ENCODE data around the gene RAB19.
"Not testable (repeated sequence)": the region's sequence is repeated elsewhere in the genome, so short reads cannot be mapped to it uniquely, and the experiment has no call there.

The RAB19 gene

GRCh38 chr7:140451716-140452115 is 47.9 kb downstream of the RAB19 start:
- DNase-seq = no peak
- H3F3A ChIP-seq (ENCODE audit: insufficient read depth, low read length) = no peaks in the 10 kb centered on the region
- H3K36me3 ChIP-seq (replicated peaks; ENCODE audit: insufficient read depth, low read length) = no peaks in the 10 kb centered on the region
- H3K27ac ChIP-seq (ENCODE audit: low read length) = no peak overlapping the region
- no peaks in the 10 kb centered on the region for H3K4me1 ChIP-seq (ENCODE audit: low read length)
- no peak for TF ChIP-seq EZH2 (optimal IDR thresholded peaks at IDR 0.05; ENCODE audit: low read depth, low read length)
- TF ChIP-seq CTCF (IDR thresholded peaks at IDR 0.05; ENCODE audit: low read length) = no peak
- no peak for TF ChIP-seq EZH2phosphoT487 (IDR thresholded peaks at IDR 0.05; ENCODE audit: low read length)
- no peak overlapping the region for H3K4me3 ChIP-seq (ENCODE audit: low read length)
- no peak overlapping the region for H3K4me2 ChIP-seq (ENCODE audit: low read depth, low read length)
- H3K9me3 ChIP-seq (replicated peaks; ENCODE audit: insufficient read depth, low read length) = no peaks in the 10 kb centered on the region
- no peak overlapping the region for H3K9ac ChIP-seq (ENCODE audit: low read length)
- H2AFZ ChIP-seq (ENCODE audit: low read length) = no peak overlapping the region
- no peaks in the 10 kb centered on the region for H3K79me2 ChIP-seq (ENCODE audit: low read length)
- H3K27me3 ChIP-seq (replicated peaks; ENCODE audit: insufficient read depth, low read length) = no peaks in the 10 kb centered on the region
- no peaks in the 10 kb centered on the region for H3K9me2 ChIP-seq (replicated peaks; ENCODE audit: insufficient read depth, low read length)
- no peaks in the 10 kb centered on the region for H4K20me1 ChIP-seq (ENCODE audit: insufficient read depth, low read length)

- H3K9ac ChIP-seq (ENCODE audit: low read length) = no peak overlapping the region
- H3K79me2 ChIP-seq (ENCODE audit: low read length) = no peaks in the 10 kb centered on the region
- H3K4me2 ChIP-seq (ENCODE audit: low read depth, low read length) = no peak overlapping the region
- TF ChIP-seq EZH2 (optimal IDR thresholded peaks at IDR 0.05; ENCODE audit: low read depth, low read length) (no peak), EZH2phosphoT487 (IDR thresholded peaks at IDR 0.05; ENCODE audit: low read length) (no peak), CTCF (IDR thresholded peaks at IDR 0.05; ENCODE audit: low read length) (no peak)
- H3K36me3 ChIP-seq (replicated peaks; ENCODE audit: insufficient read depth, low read length) = 0 out of 2 replicates have a peak, but pooled peaks cover 5% of the 10 kb centered on the region
- no peak overlapping the region for H2AFZ ChIP-seq (ENCODE audit: low read length)
- DNase-seq = no peak
- no peaks in the 10 kb centered on the region for H3K9me3 ChIP-seq (replicated peaks; ENCODE audit: insufficient read depth, low read length)
- H3K27me3 ChIP-seq (replicated peaks; ENCODE audit: insufficient read depth, low read length) = no peaks in the 10 kb centered on the region
- no peaks in the 10 kb centered on the region for H3F3A ChIP-seq (ENCODE audit: insufficient read depth, low read length)
- H3K4me3 ChIP-seq (ENCODE audit: low read length) = no peak overlapping the region
- H3K27ac ChIP-seq (ENCODE audit: low read length) = no peak overlapping the region
- H3K4me1 ChIP-seq (ENCODE audit: low read length) = no peaks in the 10 kb centered on the region
- H4K20me1 ChIP-seq (ENCODE audit: insufficient read depth, low read length) = no peaks in the 10 kb centered on the region
- no peaks in the 10 kb centered on the region for H3K9me2 ChIP-seq (replicated peaks; ENCODE audit: insufficient read depth, low read length)
Measured at GRCh38 chr7:140453273-140453672, 49.4 kb downstream of the RAB19 start.

GRCh38 chr7:140453785-140454656 is 50.2 kb downstream of the RAB19 start:
- H3K4me1 ChIP-seq (ENCODE audit: low read length); H3K4me2 ChIP-seq (ENCODE audit: low read depth, low read length); H3K27ac ChIP-seq (ENCODE audit: low read length): not testable (repeated sequence)

GRCh38 chr7:140454657-140455015 is 50.8 kb downstream of the RAB19 start:
- Histone ChIP-seq H3K27me3 (replicated peaks; ENCODE audit: insufficient read depth, low read length) (no peaks in the 10 kb centered on the region), H3K9me2 (replicated peaks; ENCODE audit: insufficient read depth, low read length) (no peaks in the 10 kb centered on the region), H2AFZ (ENCODE audit: low read length) (no peak overlapping the region), H3K4me1 (ENCODE audit: low read length) (no peaks in the 10 kb centered on the region), H3F3A (ENCODE audit: insufficient read depth, low read length) (no peaks in the 10 kb centered on the region), H3K4me2 (ENCODE audit: low read depth, low read length) (no peak overlapping the region), H3K4me3 (ENCODE audit: low read length) (no peak overlapping the region), H3K36me3 (replicated peaks; ENCODE audit: insufficient read depth, low read length) (0 out of 2 replicates have a peak, but pooled peaks cover 5% of the 10 kb centered on the region), H3K79me2 (ENCODE audit: low read length) (no peaks in the 10 kb centered on the region), H3K9ac (ENCODE audit: low read length) (no peak overlapping the region), H3K27ac (ENCODE audit: low read length) (no peak overlapping the region), H4K20me1 (ENCODE audit: insufficient read depth, low read length) (no peaks in the 10 kb centered on the region), H3K9me3 (replicated peaks; ENCODE audit: insufficient read depth, low read length) (no peaks in the 10 kb centered on the region)
- DNase-seq = no peak
- TF ChIP-seq EZH2 (optimal IDR thresholded peaks at IDR 0.05; ENCODE audit: low read depth, low read length) (no peak), CTCF (IDR thresholded peaks at IDR 0.05; ENCODE audit: low read length) (no peak), EZH2phosphoT487 (IDR thresholded peaks at IDR 0.05; ENCODE audit: low read length) (no peak)

More at GRCh38 chr7:140453785-140454656, 50.2 kb downstream of the RAB19 start:
- DNase-seq; H3K27me3 ChIP-seq (replicated peaks; ENCODE audit: insufficient read depth, low read length); H3K36me3 ChIP-seq (replicated peaks; ENCODE audit: insufficient read depth, low read length); H3K9me2 ChIP-seq (replicated peaks; ENCODE audit: insufficient read depth, low read length); H3K4me3 ChIP-seq (ENCODE audit: low read length); H2AFZ ChIP-seq (ENCODE audit: low read length); H3K9ac ChIP-seq (ENCODE audit: low read length); H3K79me2 ChIP-seq (ENCODE audit: low read length); H4K20me1 ChIP-seq (ENCODE audit: insufficient read depth, low read length); H3K9me3 ChIP-seq (replicated peaks; ENCODE audit: insufficient read depth, low read length); H3F3A ChIP-seq (ENCODE audit: insufficient read depth, low read length): not testable (repeated sequence)

Measured in MM.1S (cell line).